KMS-11 (cell line): ENCODE measurements around the gene GSC.

Source experiments
- H2AFZ ChIP-seq: fragments of 200-600 bp; sonication (generic); 2 replicates; pipeline ENCODE4 v1.6.1; 2016; ENCODE audit warnings: antibody characterized with exemption, mixed run types, low read depth
- H3K27ac ChIP-seq: fragments of 200-600 bp; sonication (generic); 2 replicates; pipeline ENCODE4 v1.6.1; 2016; ENCODE audit warnings: mild to moderate bottlenecking, mixed run types
- H3K27me3 ChIP-seq: fragments of 200-600 bp; sonication (generic); 2 replicates; pipeline ENCODE4 v1.6.1; 2017; ENCODE audit warnings: mild to moderate bottlenecking, low read depth, mixed run types, moderate library complexity; ENCODE audit not compliant: insufficient read depth
- H3K36me3 ChIP-seq: fragments of 200-600 bp; sonication (generic); 2 replicates; pipeline ENCODE4 v1.6.1; 2017; ENCODE audit warnings: mild to moderate bottlenecking, mixed run types; ENCODE audit not compliant: insufficient read depth
- H3K4me1 ChIP-seq: fragments of 200-600 bp; sonication (generic); 2 replicates; pipeline ENCODE4 v1.6.1; 2016; ENCODE audit warnings: mild to moderate bottlenecking, low read depth, mixed run types; ENCODE audit not compliant: poor library complexity, severe bottlenecking
- H3K4me2 ChIP-seq: fragments of 200-600 bp; sonication (generic); 2 replicates; pipeline ENCODE4 v1.7.0; 2016; ENCODE audit warnings: mild to moderate bottlenecking, mixed run types
- H3K4me3 ChIP-seq: fragments of 200-600 bp; sonication (generic); IDR thresholded peaks from 2 replicates; pipeline ENCODE4 v1.6.1; 2017; ENCODE audit warnings: low read depth, low read length, mixed read lengths; ENCODE audit not compliant: insufficient read depth
- H3K79me2 ChIP-seq: fragments of 200-600 bp; sonication (generic); 2 replicates; pipeline ENCODE4 v1.6.1; 2016; ENCODE audit warnings: low read depth, mixed run types; ENCODE audit not compliant: insufficient read depth
- H3K9ac ChIP-seq: fragments of 200-600 bp; sonication (generic); 2 replicates; pipeline ENCODE4 v1.6.1; 2016; ENCODE audit warnings: mild to moderate bottlenecking, mixed run types
- H4K20me1 ChIP-seq: fragments of 200-600 bp; sonication (generic); 2 replicates; pipeline ENCODE4 v1.6.1; 2016; ENCODE audit warnings: mild to moderate bottlenecking, mixed run types; ENCODE audit not compliant: insufficient read depth
- TF ChIP-seq, protein P1 (sequence below): fragments of 200-600 bp; sonication (generic); conservative IDR thresholded peaks from 2 replicates; pipeline ENCODE4 v1.6.1; 2017; ENCODE audit warnings: low read depth, mild to moderate bottlenecking, antibody characterized with exemption, low read length, moderate library complexity, mixed read lengths

GSC gene

DNA sequence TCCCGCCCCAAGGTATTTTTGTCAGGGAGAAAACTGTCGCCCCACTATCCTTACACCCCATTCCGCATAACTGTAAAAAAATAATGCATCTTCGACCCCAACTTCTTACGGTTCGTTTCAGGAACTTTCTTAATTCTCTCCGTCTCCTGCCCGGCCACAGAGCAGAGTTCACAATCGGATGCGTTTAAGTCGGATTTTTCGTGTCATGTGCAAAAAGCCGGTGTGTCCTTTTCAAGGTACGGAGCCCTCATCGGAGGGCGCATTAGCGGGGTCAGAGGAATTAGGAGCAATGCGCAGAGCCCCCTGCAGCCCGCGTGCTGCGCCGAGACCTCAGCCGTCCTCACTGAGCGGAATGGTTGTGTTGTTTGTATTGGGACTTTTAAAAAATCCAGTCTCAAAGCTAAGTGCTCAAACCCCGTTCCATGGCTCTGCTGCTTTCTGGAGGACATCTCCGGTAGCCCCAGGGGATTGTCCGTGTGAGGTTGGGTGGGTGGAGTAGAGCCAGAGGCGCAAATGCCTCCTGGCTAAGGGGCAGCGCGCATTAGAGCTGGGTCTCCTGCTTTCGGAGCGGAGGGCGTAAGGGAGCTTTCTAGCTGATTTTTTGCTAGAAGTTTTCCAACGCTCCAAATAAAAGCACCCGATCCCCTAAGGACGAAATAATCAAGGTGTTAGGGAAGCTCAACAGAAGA, 3.9 kb upstream of the GSC start:
- H3K79me2 ChIP-seq: no peaks in the 10 kb centered on the region
- H3K4me3 ChIP-seq: no peak overlapping the region
- TF ChIP-seq, protein P1, sequence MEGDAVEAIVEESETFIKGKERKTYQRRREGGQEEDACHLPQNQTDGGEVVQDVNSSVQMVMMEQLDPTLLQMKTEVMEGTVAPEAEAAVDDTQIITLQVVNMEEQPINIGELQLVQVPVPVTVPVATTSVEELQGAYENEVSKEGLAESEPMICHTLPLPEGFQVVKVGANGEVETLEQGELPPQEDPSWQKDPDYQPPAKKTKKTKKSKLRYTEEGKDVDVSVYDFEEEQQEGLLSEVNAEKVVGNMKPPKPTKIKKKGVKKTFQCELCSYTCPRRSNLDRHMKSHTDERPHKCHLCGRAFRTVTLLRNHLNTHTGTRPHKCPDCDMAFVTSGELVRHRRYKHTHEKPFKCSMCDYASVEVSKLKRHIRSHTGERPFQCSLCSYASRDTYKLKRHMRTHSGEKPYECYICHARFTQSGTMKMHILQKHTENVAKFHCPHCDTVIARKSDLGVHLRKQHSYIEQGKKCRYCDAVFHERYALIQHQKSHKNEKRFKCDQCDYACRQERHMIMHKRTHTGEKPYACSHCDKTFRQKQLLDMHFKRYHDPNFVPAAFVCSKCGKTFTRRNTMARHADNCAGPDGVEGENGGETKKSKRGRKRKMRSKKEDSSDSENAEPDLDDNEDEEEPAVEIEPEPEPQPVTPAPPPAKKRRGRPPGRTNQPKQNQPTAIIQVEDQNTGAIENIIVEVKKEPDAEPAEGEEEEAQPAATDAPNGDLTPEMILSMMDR: no peak
- H2AFZ ChIP-seq: no peak overlapping the region
- H4K20me1 ChIP-seq: no peaks in the 10 kb centered on the region
- no peaks in the 10 kb centered on the region for H3K4me1 ChIP-seq
- H3K27ac ChIP-seq: no peak overlapping the region
- no peaks in the 10 kb centered on the region for H3K27me3 ChIP-seq
- H3K9ac ChIP-seq: no peak overlapping the region
- H3K4me2 ChIP-seq: no peak overlapping the region
- no peaks in the 10 kb centered on the region for H3K36me3 ChIP-seq

DNA sequence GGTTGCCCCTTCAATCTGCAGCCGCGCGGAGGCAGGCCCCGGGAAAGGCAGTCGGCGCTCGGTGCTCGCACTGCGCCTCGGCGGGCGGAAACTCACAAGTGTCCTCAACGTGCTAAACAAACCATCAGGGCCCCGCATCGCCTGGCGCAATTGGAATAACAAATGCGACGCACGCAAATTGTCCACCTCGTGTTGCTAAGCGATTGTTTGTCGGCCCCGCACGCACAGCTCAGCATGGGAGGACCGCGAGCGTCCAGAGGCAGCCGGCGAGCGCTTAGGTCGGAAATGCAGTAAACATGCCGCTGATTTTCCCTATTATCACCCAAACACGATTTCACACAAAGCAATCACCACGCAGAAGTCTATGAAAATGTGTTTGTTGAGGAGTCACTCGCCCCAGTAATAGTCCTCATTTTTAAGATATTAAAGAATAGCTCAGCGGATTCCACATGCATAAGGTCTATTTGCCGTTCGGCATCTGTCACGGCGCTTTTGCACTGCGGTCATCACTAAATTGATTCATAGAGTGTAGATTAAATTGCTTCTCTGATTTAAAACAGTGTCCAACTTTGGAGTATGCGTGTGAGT, 3.2 kb upstream of the GSC start:
- Histone ChIP-seq H3K4me1 (no peaks in the 10 kb centered on the region), H3K4me2 (no peak overlapping the region), H3K36me3 (no peaks in the 10 kb centered on the region), H4K20me1 (no peaks in the 10 kb centered on the region), H3K27ac (no peak overlapping the region), H3K79me2 (no peaks in the 10 kb centered on the region), H3K9ac (no peak overlapping the region), H2AFZ (no peak overlapping the region), H3K4me3 (no peak overlapping the region), H3K27me3 (no peaks in the 10 kb centered on the region)
- TF ChIP-seq, protein P1: no peak

DNA sequence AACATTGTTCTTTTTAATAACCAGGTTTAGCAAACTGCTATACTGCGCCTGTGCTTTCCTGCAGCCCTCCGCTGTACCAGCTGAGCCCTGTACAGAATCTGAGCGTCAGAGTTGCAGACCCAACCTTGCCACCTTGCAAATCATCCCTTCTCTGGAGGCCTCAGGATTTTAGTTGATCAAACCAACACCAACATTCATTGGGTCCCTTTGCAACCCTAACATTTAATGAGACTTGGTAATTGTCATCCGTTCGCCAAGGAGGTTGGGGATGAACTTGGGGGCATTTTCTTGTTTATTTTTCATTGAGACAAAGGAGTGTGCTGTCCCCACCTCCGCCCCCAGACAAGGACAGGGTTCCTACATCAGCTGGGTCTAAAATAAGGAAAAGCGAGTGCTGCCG, 2.6 kb upstream of the GSC start:
- no peak overlapping the region for H3K4me3 ChIP-seq
- TF ChIP-seq, protein P1: no peak

DNA sequence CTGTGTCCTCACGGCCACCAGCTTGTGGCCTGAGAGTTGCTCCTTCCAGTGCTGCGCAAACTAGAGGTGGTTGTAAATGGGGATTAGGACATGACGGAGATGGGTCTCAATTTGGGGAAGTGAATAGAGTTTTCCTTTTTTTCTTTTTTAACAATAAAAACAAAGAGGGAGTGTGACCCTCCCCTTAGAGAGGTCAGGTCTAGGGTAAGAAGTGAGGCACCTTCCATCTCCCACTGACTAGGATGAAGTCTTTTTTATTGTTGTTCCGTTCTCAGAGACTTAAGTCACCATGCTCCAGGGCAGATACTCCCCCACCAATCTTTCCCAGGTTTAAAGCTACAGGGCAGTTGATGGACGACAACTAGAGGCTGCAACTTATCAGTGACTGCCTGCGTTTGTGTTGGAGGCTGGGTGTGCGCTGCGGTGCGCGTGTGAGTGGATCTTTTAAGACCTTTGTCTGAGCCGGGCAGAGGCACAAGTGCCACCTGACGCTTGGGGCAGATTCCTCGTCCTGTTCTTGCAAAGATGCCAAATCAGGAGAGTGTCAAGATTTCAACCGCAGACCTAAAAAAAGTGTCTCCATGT, 2.1 kb upstream of the GSC start:
- Histone ChIP-seq H4K20me1 (no peaks in the 10 kb centered on the region), H3K4me3 (no peak overlapping the region), H3K79me2 (no peaks in the 10 kb centered on the region), H3K4me1 (no peaks in the 10 kb centered on the region), H3K27ac (no peak overlapping the region), H3K9ac (no peak overlapping the region), H3K36me3 (no peaks in the 10 kb centered on the region), H2AFZ (no peak overlapping the region), H3K4me2 (no peak overlapping the region), H3K27me3 (no peaks in the 10 kb centered on the region)
- TF ChIP-seq, protein P1: no peak

More for the DNA sequence above, 2.6 kb upstream of the GSC start:
- Histone ChIP-seq H2AFZ (no peak overlapping the region), H3K9ac (no peak overlapping the region), H3K4me1 (no peaks in the 10 kb centered on the region), H3K27ac (no peak overlapping the region), H4K20me1 (no peaks in the 10 kb centered on the region), H3K27me3 (no peaks in the 10 kb centered on the region), H3K4me2 (no peak overlapping the region), H3K79me2 (no peaks in the 10 kb centered on the region), H3K36me3 (no peaks in the 10 kb centered on the region)
